22Rv1 (cell line): ENCODE results near the gene ROM1.
"Not testable (repeated sequence)": the region's sequence is repeated elsewhere in the genome, so short reads cannot be mapped to it uniquely, and the experiment has no call there.

Source experiments
- H3K27ac ChIP-seq: fragments of 450-650 bp; 2 replicates; pipeline ENCODE4 v1.5.1; 2017
- CTCF ChIP-seq: fragments of 450-650 bp; IDR thresholded peaks from 2 replicates; pipeline ENCODE4 v1.5.1; 2017; ENCODE audit warnings: mild to moderate bottlenecking
- ZFX ChIP-seq: fragments of 450-650 bp; IDR thresholded peaks from 2 replicates; pipeline ENCODE4 v1.6.1; 2017; ENCODE audit warnings: antibody characterized with exemption, borderline replicate concordance

ROM1 gene

GRCh38 chr11:62578541-62578940 lies 34.5 kb upstream of the ROM1 start:
- TF ChIP-seq ZFX = no peak
- no peak for TF ChIP-seq CTCF
- no peak overlapping the region for H3K27ac ChIP-seq

GRCh38 chr11:62579252-62579651 lies 33.8 kb upstream of the ROM1 start:
- H3K27ac ChIP-seq = no peak overlapping the region
- TF ChIP-seq CTCF (no peak), ZFX (no peak)

GRCh38 chr11:62580959-62581715 lies 31.9 kb upstream of the ROM1 start:
- no peak overlapping the region for H3K27ac ChIP-seq
- TF ChIP-seq CTCF = no peak
- TF ChIP-seq ZFX = no peak

GRCh38 chr11:62581735-62582134 lies 31.3 kb upstream of the ROM1 start:
- H3K27ac ChIP-seq = not testable (repeated sequence)

GRCh38 chr11:62585356-62585755 lies 27.7 kb upstream of the ROM1 start:
- not testable (repeated sequence) for H3K27ac ChIP-seq

- peak; percentile 48 for TF ChIP-seq CTCF
- no peak for TF ChIP-seq ZFX
- peak overlapping the region; percentile 60; the same call in 1 of the 2 replicates for H3K27ac ChIP-seq
Measured at GRCh38 chr11:62588966-62589637, 24.0 kb upstream of the ROM1 start.

- H3K27ac ChIP-seq = peak within 1 kb of the TSS; percentile 93
- no peak for TF ChIP-seq ZFX
- TF ChIP-seq CTCF = no peak
Measured at GRCh38 chr11:62591448-62592145, 21.5 kb upstream of the ROM1 start, which contains the start of gene TUT1. TUT1 (minus strand) TSS chr11:62591523; CDS start chr11:62591485, 38 bp downstream.

- no peak for TF ChIP-seq ZFX
- 0 out of 2 replicates have a peak, but pooled peaks have one; percentile 7 for TF ChIP-seq CTCF
- H3K27ac ChIP-seq = peak overlapping the region; percentile 93
Measured at GRCh38 chr11:62592146-62592815, 20.8 kb upstream of the ROM1 start.
